IPS-NIHi11 (cell line): ENCODE measurements around the gene MAGEA6.
"Not testable (repeated sequence)": the region's sequence is repeated elsewhere in the genome, so short reads cannot be mapped to it uniquely, and the experiment has no call there.

Source experiments
- DNase-seq: peaks from one replicate; pipeline ENCODE4 v3.0.0; 2012; ENCODE audit warnings: mixed read lengths, low spot score

The MAGEA6 gene, protein sequence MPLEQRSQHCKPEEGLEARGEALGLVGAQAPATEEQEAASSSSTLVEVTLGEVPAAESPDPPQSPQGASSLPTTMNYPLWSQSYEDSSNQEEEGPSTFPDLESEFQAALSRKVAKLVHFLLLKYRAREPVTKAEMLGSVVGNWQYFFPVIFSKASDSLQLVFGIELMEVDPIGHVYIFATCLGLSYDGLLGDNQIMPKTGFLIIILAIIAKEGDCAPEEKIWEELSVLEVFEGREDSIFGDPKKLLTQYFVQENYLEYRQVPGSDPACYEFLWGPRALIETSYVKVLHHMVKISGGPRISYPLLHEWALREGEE

DNA sequence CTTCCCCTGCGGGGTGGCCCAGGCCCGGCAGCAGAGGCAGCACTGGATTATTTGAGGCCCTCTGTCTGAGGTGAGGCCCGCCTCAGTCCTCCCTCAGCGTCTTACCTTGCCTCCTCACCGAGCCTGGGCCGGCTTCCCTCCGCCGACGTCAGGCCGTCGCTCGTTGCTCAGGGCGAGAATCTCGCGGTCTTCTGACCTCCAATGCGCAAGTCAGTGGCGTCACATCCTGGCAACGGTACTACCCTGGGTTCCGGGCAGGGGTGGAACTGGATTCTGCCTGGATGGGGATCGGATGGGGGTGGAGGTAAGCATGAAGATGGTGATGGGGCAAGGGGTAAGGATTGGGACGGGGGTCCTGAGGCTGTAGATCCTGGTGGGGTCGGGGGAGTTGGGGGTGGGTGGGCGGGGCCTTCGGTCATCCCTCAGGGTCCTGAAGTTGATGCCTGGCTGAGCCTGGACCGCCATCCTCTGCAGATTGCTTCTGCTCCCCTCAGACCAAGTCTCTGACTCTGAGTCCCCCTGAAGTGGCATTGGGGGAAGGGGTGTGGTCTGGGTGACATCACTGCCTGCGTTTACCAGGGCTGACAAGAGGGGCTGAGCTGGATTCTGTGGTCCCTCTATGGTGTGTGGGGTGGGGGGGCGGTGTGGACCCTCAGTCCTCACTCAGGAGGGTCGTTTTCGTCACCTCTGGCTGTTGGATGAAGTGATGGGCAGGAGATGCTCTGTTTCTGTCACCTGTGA, at the start of gene MAGEA6:
Gene MAGEA6 (minus strand): TSS at position 141 of the 741 bp plus-strand sequence. CDS start 2,039 bp downstream, outside the sequence.
- not testable (repeated sequence) for DNase-seq

DNA sequence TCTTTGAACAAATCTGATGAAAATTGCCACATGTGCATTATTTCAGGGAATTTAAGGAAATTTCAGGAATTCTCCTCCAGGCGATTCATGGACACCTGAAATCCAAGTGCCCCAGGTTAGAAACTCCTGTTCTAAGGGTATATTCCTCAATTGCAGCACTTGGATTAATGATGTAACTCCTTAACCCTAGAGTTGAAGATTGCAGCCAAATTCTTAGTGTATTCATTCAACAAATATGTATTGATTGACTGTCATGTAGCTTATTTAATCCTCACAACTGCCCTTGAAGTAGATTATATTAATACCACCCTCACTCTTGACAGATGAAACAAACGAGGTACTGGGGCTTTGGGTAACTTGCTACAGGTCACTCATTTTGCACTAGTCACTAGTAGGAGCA, 49.8 kb upstream of the MAGEA6 start:
- no peak for DNase-seq

DNA sequence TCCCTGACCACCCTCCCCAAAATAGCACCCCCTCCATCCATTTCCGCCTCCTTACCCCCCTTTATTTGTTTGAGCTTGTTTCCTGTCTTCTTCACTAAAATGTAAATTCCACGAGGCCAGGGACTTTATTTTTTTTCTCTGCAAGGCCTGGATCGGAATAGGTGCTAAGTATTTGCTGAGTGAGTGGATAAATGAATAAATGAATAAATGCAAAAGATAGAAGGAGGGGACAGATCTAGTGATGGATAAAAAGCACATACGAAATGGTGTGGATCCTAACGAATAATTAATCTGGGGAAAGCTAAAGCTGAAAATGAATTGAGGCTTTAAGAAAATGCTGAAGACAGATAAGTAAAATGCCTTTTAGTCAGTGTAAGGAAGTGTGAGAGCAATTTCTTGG, 48.9 kb upstream of the MAGEA6 start:
- DNase-seq: no peak

DNA sequence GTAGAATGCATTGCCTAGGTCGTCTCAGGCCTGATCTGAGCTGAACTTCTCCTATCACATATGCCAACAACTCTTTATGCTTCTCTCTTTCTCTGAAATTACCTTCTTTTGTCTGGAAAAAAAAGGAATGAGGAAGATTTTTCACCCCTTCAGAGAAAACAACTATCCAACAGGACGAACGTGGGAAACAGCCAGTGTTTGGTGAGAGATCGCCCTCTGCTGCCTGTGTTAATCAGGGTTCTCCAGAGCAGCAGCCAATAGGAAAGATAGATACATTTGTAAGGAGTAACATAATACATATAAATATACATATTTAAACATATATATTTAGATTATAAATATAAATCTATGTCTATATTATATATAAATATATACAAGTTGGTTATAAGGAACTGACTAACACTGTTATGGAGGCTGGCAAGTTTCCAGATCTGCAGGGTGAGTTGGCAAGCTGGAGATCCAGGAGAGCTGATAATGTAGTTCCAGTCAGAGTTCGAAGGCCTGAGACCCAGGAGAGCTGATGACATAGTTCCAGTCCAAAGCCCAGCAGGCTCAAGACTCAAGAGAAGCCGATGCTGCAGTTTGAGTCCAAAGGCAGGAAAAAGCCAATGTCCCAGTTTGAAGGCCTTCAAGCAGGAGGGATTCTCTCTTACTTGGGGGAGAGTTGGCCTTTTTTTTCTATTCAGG, 47.7 kb upstream of the MAGEA6 start:
- peak; percentile 33 for DNase-seq

DNA sequence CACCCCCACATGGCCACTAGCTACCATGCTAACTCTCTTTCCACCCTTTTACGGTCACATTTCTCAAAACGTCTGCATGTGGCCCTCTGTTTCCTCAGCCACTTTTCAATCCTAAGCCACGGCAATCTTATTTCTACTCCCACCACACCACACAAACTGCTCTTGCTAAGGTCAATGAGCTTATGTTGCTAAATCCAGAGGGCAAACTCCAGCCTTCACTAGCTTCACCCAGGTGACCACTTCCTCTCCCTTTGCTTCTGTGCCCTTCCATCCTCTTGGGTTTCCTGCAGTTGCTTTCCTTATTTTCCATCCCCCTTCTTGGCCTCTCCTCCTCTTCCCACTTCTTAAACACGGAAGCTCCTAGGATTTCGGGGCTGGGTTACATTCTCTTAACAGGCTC, 44.6 kb upstream of the MAGEA6 start:
- no peak for DNase-seq

DNA sequence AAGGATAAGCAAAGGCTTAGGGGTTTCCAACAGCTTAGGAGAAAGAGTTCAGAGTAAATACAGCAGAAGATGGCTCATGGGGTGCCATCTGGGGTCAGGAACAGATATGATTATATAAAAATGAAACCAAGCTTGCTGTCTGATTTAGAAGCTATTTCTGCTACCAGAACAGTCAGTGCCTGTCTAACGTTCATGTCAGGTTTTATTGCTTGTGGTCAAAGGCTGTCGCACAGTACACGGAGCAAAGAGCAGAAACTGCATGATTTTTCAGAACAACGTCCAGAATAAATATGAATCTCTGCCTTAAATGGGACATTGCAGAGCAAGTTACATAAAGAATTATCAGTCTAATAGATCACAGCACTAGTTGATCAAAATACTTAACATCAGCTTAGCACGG, 43.7 kb upstream of the MAGEA6 start:
- DNase-seq: no peak

DNA sequence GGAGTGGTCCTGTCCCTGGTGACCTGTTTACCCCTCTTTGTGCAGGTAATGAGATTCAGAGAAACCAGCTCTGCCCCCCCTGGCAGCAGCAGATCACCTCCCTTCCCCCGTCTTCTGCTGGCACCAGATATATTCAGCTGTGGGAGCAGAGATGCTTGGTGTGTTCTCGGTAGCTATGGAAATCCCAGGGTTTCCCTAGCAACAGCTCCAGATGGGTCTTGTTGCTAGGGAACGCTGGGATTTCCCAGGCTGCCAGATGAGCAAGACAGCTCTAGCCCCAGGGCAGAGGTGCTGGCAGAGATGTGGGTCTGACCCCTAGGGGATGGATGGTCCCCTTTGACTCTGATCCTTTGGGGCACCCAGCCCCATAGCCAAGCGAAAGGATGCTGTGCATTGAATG, 40.9 kb upstream of the MAGEA6 start:
- peak; percentile 20 for DNase-seq

DNA sequence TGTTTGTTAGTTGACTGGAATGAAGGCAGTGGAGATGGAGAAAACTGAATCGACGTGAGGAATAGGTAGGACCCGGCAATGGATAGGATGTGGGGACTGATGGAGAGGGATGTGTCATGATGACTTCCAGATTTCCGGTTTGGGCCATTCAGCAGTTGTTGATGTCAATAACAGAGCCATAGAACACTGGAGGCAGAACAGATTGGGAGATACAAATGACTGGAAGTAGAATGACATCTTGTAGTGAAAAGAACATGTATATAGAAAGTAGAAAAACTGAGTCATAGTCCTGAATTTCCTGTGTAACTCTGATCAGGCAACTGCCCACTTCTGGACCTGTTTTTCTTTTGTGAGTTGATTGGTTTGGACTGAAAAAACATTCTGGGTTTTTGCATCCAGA, 36.5 kb upstream of the MAGEA6 start:
- DNase-seq: no peak

DNA sequence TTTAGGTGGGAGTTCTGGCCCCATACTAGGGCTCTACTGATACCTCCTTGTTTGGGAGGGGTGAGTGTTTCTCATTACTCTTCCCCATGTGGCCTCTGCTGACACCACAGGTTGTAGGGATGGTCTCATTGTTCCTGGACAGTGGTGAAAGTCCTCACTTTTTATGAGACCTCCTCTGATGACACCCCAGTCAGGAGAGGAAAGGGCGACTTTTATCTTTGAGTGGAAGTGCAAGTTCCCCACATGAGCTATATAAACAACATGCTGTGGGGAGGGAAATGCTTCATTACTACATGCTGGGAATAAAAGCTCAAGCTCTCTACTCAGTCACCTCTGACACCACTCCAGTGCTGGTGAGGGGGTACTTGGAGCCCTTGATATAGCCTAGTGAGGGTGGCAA, 29.5 kb upstream of the MAGEA6 start:
- DNase-seq: no peak

DNA sequence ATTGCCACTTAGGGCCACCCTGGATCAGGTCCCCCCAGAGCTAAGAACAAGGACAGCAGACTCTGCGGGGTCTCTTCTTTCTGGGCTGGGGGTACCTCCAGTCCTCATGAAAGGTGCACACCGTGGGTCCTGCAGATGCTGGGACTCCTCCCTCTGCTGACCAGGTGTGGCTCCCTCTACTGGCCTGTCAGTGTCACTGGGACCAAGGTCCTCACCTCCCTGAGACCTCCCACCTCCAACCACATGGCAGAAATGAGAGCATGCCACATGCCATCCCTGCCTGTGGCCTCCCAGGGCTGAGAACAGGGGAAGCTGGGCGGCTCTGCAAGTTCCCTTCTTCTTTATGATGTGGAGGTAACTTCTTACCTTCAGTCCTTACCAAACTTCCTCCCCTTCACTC, 17.6 kb upstream of the MAGEA6 start:
- not testable (repeated sequence) for DNase-seq

DNA sequence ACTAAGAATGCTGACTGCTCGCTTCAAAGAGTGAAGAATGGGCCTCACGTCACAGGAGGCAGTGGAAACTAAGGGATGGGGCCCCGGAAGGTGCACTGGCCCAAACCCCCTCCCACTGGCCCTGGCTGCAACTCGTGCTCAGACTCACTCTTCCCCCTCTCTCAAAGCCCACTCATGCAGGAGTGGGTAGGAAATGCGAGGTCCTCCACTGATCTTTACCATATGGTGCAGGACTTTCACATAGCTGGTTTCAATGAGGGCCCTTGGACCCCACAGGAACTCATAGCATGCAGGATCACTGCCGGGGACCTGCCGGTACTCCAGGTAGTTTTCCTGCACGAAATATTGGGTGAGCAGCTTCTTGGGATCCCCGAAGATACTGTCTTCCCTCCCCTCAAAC, 2.9 kb downstream of the MAGEA6 start:
- not testable (repeated sequence) for DNase-seq

DNA sequence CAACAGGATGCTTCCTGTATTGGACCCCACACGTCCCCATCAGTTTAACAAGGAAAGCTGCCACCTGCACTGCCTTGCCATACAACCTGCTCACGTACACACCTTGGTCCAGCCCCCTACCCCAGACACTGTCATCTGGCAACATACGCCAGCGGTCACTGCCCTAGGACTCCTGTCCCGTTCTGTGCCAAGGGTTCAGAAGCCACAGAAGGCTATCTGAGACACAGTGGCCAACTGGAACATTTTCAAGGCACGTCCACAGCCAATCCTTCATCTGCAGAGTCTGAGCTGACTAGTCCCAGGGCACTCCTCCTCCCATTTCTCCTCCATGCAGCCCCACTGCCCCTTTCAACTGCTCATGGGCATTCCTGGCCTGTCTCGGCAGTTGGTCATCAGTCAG, 7.9 kb downstream of the MAGEA6 start:
- not testable (repeated sequence) for DNase-seq

DNA sequence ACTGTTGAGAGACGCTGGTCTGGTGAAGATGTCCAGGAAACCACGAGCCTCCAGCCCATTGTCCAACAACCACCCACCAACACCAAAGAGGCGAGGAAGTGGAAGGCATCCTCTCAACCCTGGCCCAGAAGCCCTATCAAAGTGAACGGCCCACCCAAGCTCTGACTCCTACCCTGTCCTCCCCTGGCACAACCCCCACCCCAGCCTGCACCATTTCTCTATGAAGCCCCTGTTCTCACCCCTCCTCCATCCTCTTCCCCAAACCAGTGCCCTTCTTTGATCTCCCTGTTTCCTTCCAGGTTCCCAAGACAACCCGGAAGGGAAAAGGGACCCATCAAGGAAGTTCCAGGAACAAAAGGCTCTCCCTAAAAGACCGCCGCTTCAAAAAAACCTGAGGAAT, 9.9 kb downstream of the MAGEA6 start:
- DNase-seq: not testable (repeated sequence)

DNA sequence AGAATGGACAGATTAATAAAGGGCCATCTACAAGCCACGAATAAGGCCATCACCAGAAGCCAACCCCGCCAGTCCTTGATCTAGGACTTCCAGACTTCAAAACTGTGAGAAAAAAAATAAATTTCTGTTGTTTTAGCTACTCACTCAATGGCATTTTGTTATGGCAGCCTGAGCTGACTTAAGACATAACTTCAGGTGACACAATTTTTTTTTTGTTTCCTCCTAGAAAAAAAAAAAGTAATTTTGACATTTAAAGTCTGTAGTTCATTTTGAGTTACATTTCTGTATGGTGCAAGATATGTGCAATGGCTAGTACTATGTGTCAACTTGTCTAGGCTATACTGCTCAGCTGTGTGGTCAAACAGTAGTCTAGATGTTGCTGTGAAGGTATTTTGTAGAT, 10.6 kb downstream of the MAGEA6 start, which contains the start of gene CSAG3:
Gene CSAG3 (plus strand): TSS at position 301 of the 400 bp plus-strand sequence.
- not testable (repeated sequence) for DNase-seq

DNA sequence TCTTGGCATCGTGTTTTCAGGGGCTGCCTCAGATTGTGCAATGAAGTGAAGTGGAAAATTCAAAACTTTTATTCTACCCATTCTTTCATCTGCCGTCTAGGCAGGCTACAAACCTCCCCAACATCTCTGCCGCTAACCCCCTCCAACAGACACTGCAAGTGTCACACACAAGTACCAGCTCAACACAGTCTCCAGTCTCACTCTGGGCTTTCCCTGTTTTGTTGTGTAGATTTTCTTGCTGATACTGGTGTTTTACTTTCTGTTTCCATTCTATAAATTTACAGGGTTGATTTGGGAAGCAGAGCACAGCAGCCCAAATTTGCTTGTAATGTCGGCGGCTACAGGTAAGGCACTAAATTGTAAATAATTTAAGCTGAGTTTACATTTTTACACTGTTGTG, 14.6 kb downstream of the MAGEA6 start:
- DNase-seq: not testable (repeated sequence)

DNA sequence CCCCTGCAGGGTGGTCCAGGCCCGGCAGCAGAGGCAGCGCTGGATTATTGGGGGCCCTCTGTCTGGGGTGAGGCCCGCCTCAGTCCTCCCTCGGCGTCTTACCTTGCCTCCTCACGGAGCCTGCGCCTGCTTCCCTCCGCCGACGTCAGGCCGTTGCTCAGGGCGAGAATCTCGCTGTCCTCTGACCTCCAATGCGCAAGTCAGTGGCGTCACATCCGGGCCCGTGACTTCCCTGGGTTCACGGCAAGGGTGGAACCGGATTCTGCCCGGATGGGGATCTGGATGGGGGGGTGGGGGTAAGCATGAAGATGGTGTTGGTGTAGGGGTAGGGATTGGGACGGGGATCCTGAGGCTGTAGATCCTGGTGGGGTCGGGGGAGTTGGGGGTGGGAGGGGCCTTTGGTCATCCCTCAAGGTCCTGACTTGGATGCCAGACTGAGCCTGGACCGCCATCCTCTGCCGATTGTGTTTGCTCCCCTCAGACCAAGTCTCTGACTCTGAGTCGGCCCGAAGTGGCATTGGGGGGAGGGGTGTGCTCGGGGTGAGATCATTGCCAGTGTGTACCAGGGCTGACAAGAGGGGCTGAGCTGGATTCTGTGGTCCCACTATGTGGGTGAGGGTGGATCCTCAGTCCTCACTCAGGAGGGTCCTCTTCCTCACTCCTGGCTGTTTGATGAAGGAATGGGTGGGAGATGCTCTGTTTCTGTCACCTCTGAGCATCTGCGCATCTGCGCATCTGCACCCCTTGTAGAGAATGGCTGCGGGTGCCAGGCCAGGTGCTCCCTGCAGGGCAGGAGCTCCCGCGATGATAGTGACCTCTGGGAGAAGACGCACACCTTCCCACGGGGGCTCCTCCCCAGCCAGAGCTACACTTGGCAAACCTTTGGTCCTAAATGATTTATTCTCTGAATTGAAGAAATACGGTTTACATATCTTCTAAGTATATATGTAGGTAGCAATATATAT, 15.5 kb downstream of the MAGEA6 start, which contains the start of gene MAGEA2:
Gene MAGEA2 (minus strand): TSS at position 157 of the 965 bp plus-strand sequence. CDS start 2,479 bp downstream, outside the sequence.
- not testable (repeated sequence) for DNase-seq

DNA sequence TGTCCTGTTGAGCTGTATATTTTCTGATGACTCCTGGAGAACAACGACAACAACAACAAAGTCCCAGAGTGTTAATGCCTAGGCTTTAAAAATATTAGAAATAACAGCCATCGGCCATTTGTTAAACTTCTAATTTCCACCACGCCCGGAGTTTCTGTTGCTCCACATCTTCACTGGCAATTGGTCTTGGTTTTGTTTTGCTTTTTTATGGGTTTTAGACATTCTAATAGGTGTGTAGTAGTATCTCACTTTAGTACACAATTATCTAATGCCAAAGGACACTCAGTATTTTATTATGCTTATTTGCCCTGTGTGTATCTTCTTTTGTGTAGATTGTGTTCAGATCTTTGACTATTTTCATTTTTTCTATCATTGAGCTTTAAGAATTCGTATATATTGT, 30.9 kb downstream of the MAGEA6 start:
- no peak for DNase-seq

DNA sequence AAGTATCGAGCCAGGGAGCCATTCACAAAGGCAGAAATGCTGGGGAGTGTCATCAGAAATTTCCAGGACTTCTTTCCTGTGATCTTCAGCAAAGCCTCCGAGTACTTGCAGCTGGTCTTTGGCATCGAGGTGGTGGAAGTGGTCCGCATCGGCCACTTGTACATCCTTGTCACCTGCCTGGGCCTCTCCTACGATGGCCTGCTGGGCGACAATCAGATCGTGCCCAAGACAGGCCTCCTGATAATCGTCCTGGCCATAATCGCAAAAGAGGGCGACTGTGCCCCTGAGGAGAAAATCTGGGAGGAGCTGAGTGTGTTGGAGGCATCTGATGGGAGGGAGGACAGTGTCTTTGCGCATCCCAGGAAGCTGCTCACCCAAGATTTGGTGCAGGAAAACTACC, 33.0 kb downstream of the MAGEA6 start:
- not testable (repeated sequence) for DNase-seq

DNA sequence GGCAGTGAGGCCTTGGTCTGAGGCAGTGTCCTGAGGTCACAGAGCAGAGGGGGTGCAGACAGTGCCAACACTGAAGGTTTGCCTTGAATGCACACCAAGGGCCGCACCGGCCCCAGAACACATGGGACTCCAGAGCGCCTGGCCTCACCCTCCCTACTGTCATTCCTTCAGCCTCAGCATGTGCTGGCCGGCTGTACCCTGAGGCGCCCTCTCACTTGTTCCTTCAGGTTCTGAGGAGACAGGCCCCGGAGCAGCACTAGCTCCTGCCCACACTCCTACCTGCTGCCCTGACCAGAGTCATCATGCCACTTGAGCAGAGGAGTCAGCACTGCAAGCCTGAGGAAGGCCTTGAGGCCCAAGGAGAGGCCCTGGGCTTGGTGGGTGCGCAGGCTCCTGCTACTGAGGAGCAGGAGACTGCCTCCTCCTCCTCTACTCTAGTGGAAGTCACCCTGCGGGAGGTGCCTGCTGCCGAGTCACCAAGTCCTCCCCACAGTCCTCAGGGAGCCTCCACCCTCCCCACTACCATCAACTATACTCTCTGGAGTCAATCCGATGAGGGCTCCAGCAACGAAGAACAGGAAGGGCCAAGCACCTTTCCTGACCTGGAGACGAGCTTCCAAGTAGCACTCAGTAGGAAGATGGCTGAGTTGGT, 33.5 kb downstream of the MAGEA6 start:
- DNase-seq: no peak

DNA sequence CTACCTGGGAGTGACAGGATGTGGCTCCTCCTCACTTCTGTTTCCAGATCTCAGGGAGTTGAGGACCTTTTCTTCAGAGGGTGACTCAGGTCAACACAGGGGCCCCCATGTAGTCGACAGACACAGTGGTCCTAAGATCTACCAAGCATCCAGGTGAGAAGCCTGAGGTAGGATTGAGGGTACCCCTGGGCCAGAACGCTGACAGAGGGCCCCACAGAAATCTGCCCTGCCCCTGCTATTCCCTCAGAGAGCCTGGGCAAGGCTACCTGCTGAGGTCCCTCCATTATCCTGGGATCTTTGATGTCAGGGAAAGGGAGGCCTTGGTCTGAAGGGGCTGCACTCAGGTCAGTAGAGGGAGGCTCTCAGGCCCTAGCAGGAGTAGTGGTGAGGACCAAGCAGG, 34.4 kb downstream of the MAGEA6 start:
- DNase-seq: no peak
